Lower leg skin (tissue), 3 donors: ENCODE measurements around the gene NPY1R.

Experiments
- POLR2A ChIP-seq, 2 donors: fragments of 450-650 bp; IDR thresholded peaks; one replicate each; pipeline ENCODE4 v1.6.1; 2016 to 2017; ENCODE audit warnings: antibody characterized with exemption in 2 of 2, mild to moderate bottlenecking in 1 of 2, moderate library complexity in 1 of 2
- TF ChIP-seq, protein P1 (sequence below), 3 donors: fragments of 450-650 bp; IDR thresholded peaks; one replicate each; pipeline ENCODE4 v1.5.1; 2016; ENCODE audit warnings: antibody characterized with exemption in 3 of 3, mild to moderate bottlenecking in 3 of 3, moderate library complexity in 2 of 3

DNA sequence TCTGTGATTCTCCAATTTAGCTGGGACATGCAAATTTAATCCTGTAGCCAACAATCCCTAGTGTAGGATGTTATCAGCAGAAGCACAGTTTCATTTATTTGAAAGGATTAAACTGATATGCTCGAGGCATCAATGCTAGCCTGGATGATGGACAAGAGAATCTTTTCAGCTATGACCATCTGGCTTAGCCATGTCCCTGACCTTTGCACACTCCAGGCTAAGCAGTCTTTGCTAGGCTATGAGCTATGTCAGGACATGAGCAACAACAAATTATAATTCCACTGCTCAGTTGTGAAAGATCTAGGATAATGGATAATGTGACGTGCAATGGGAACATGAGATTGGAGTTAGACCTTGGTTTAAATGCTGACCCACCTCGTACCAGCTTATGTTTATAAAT is 32.0 kb downstream of the NPY1R start:
- TF ChIP-seq, protein P1, sequence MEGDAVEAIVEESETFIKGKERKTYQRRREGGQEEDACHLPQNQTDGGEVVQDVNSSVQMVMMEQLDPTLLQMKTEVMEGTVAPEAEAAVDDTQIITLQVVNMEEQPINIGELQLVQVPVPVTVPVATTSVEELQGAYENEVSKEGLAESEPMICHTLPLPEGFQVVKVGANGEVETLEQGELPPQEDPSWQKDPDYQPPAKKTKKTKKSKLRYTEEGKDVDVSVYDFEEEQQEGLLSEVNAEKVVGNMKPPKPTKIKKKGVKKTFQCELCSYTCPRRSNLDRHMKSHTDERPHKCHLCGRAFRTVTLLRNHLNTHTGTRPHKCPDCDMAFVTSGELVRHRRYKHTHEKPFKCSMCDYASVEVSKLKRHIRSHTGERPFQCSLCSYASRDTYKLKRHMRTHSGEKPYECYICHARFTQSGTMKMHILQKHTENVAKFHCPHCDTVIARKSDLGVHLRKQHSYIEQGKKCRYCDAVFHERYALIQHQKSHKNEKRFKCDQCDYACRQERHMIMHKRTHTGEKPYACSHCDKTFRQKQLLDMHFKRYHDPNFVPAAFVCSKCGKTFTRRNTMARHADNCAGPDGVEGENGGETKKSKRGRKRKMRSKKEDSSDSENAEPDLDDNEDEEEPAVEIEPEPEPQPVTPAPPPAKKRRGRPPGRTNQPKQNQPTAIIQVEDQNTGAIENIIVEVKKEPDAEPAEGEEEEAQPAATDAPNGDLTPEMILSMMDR (IDR thresholded peaks at IDR 0.05), result no peak
- no peak for TF ChIP-seq POLR2A (IDR thresholded peaks at IDR 0.05)
